HG02970 (cell line): Measurements from ENCODE around the gene PROK1.
A peak's percentile ranks its signal among the peaks of the same experiment; 100 is the strongest.
"Not testable (repeated sequence)": the region's sequence is repeated elsewhere in the genome, so short reads cannot be mapped to it uniquely, and the experiment has no call there.

ENCODE experiments used
- ATAC-seq: cut with Tn5 transposase; IDR thresholded peaks from one replicate; pipeline ENCODE4 v1.9.1; 2021; ENCODE audit warnings: mild to moderate bottlenecking, moderate library complexity, moderate number of reproducible peaks; ENCODE audit not compliant: unreplicated experiment, low FRiP score

The PROK1 gene

DNA sequence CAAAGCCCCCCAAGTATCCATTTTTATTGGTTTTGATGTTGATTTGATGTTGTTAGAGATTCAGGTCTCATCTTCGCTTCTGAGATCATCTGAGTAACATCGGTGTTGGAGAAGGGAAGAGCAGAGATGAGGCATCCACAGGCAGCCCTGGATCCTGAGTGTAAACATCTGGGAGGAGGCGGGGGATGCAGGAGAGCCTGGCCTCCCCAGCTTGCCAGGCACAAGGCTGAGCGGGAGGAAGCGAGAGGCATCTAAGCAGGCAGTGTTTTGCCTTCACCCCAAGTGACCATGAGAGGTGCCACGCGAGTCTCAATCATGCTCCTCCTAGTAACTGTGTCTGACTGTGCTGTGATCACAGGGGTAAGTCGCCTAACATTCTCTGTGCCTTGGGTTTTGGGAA lies at the start of gene PROK1:
PROK1 (plus strand) TSS at position 221 of the 400 bp plus-strand sequence; CDS start at position 289, 68 bp downstream.
- no peak for ATAC-seq

DNA sequence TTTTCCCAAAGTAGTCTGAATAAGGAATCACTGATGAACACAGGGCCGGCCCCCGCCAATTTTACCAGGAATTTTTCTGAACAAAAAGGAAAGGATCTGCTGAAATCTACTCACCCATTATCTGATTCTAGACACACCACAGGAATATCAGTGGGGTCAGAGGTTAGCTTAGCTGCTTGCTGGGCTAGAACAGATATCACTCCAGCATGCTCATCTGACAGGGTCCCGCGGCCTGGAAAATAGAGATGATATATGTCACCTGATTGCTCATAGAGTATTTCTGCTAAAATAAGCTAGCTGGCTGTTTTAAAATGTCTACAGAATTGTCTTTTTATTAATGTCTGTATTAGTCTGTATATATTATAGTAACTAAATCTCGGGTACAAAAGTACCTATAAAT lies 47.1 kb upstream of the PROK1 start:
- ATAC-seq: no peak

DNA sequence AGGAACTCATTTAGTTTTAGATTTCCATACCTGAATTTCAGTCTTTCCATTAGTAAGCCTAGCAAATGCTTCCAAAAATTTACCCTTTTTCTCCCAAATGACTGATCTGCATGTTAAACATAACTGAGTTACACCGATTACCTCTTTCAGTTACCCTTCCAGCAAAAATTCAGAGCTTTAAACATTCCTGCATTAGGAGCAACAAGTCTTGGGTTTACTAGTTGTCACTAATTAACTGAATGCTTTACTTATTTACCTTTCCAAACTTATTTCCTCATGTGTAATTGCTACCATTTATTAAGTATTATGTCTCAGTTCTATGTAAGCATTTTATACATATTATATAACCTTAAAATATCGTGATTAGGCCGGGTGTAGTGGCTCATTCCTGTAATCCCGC lies 46.5 kb upstream of the PROK1 start:
- no peak for ATAC-seq

GRCh38 chr1:110406407-110406806 lies 44.5 kb upstream of the PROK1 start:
- ATAC-seq: not testable (repeated sequence)

DNA sequence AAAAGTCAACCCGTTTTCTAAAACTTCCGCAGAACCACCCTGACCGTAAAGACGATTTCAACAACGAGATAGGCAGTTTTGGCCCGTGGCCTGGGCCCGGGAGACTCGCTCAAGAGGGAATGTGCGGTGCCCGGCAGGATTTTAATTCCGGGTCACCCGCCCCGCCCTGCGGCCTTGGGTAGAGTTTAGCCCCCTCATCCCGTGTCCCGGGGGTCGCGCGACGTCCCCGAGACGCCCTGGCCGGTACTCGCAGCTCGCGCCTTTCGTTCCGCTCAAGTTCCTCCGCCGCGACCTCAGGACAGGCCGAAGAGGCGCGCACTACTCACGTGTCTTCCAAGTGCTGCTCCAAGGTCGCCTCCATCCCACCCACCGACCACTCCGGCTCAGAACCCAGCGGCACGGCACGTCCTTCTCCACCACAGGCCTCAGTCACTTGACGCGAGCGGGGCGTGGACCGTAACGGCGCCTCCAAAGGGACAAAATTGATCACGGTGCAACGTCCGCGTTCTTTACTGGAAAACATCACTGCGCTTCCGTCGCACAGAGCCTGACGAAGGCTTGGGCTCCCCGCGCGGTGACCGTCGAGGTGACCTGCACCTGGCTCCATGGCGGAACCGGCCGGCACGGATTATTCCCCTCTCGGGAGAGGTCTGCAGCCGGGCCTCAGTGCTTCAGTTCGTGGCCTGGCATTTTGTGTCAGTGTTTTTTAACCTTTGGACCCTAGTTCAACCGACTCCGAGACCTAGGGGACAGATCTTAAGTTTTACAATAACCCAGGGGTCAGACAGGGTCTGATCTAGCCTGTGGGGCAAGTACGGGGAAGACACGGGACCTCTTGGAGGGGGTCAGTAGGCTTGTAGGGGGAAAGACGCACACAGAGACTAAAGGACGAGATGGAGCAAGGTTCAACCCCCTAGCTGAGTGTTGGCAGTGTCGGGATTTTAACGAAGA lies 43.4 kb upstream of the PROK1 start, which contains the start of gene LAMTOR5:
LAMTOR5 (minus strand) TSS at position 435 of the 951 bp plus-strand sequence; CDS start at position 361, 74 bp downstream.
- ATAC-seq: peak; percentile 80

GRCh38 chr1:110408488-110408887 lies 42.5 kb upstream of the PROK1 start:
- no peak for ATAC-seq

DNA sequence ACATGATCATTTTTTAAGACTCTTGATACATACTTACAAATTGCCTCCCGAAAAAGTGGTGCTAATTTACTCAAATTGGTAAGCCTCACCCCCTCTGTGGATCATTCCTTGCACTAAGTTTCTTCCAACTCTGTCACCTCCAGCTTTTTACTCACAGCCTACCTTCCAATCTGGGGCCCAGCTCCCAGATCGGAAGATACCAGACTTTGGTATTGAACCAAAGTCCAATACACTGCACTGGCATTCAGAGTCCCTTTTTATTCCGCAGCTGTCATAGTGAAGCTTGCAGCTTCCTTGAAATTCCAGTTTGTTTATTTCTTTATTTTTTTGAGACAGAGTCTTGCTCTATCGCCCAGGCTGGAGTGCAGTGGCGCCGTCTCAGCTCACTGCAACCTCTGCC lies 41.6 kb upstream of the PROK1 start:
- no peak for ATAC-seq

DNA sequence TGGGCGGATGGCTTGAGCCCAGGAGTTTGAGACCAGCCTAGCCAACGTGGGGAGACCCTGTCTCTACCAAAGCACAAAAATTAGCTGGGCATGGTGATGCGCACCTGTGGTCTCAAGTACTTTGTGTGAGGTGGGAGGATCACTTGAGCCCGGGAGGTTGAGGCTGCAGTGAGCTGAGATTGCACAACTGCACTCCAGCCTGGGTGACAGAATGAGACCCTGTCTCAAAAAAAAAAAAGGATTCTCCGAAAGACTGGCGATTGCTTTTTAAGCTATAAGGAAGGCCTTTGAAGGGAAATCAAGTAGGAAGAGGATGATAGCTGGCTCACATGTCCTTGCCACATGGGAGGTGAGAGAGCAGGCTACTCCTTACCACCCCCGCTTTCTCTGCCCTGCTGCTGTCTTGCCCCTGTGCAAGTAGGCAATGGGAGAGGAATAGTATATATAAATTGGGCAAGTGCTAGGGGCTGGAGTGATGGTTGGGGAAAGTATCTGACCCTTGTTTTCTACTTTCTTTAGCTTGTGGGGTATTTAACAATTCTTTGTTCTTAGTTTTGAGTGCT lies 39.7 kb upstream of the PROK1 start:
- no peak for ATAC-seq

DNA sequence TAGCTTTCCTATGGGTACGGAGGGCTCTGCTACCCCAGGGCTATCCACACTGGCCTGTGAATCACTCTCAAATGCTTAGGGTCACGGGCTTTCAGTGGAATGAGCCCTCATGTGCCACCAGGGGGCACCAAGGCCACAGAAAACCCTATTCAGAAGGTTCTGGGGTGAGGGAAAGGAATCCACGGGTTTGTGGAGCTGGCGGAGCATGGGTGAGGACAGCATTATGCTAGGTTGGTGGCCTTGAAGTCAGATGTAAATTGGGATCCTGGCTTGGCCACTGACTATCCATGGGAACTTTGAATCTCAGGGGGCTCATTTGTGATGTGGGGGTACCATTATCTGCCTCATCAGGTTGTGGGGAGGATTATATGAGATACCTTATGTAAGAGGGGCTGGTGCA lies 38.4 kb upstream of the PROK1 start:
- ATAC-seq: no peak

- not testable (repeated sequence) for ATAC-seq
These were observed 37.9 kb upstream of the PROK1 start for GRCh38 chr1:110413045-110413444.

DNA sequence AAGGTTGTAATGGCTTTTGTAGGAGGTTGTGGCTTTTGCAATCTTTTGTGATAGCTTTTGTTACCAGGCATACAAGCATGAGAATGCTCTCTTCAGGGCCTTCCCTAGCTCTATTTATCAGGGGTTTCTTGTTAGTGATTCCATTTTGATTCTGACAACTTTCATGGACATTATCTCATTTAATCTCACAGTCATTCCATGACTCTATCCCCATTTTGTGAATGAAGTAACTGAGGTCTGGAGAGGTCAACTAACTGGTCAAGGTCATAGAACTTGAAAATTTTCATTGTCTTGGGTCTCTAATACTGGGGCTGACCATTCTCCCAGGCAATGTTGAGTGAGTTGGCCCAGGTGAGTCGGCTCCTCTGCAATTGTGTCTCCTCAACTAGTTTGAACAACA lies 32.2 kb upstream of the PROK1 start:
- no peak for ATAC-seq

DNA sequence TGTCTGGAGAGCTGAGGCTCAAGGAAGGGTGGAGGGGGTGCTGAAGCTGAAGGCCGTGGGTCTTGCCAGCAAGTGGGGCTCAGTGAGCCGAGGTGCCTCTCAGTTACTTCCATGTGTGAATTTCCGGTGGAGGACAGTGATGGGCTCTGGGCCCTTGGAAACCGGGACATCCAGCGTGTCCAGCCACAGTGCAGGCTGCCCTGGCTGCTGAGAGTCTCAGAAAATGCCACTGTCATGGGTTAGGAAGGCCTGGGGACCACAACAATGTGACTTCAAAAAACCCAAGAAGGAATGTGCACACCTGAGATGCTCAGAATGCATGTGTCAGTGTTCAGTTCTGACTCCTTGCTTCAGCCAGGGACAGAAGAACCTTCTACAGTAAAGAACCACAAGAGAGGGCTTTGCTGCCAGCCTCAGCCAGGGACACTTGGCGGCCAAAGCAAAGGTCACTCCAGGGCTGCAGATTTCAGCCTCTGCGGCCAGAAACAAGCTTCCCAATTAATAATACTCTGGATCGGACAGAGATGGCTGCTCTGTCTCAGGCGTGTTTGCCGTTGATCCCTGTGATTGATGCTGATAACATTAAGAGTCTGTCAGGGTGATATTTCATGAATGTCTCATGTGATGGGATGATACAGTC lies 30.8 kb upstream of the PROK1 start:
- no peak for ATAC-seq

- no peak for ATAC-seq
These were observed 29.8 kb upstream of the PROK1 start for GRCh38 chr1:110420874-110421793.

GRCh38 chr1:110424699-110425611 lies 26.0 kb upstream of the PROK1 start:
- ATAC-seq: no peak

- ATAC-seq: no peak
These were observed 25.3 kb upstream of the PROK1 start for GRCh38 chr1:110425612-110426152.

- ATAC-seq: no peak
These were observed 24.1 kb upstream of the PROK1 start for GRCh38 chr1:110426854-110427253.

GRCh38 chr1:110428946-110429345 lies 22.0 kb upstream of the PROK1 start:
- no peak for ATAC-seq

GRCh38 chr1:110430366-110430765 lies 20.6 kb upstream of the PROK1 start:
- ATAC-seq: no peak

- no peak for ATAC-seq
These were observed 20.0 kb upstream of the PROK1 start for GRCh38 chr1:110430901-110431300.
